HG02884 (cell line): ENCODE results near the gene GRIN3B.
"Not testable (repeated sequence)": the region's sequence is repeated elsewhere in the genome, so short reads cannot be mapped to it uniquely, and the experiment has no call there.

Experiments
- ATAC-seq: cut with Tn5 transposase; IDR thresholded peaks from one replicate; pipeline ENCODE4 v1.9.1; 2021; ENCODE audit warnings: mild to moderate bottlenecking, moderate library complexity; ENCODE audit not compliant: unreplicated experiment

Gene GRIN3B

GRCh38 chr19:1000095-1000494 is at the start of gene GRIN3B:
Gene GRIN3B (plus strand): TSS chr19:1000419. CDS start chr19:1000438, 19 bp downstream.
- no peak for ATAC-seq

GRCh38 chr19:952049-952679 is 48.1 kb upstream of the GRIN3B start:
- no peak for ATAC-seq

DNA sequence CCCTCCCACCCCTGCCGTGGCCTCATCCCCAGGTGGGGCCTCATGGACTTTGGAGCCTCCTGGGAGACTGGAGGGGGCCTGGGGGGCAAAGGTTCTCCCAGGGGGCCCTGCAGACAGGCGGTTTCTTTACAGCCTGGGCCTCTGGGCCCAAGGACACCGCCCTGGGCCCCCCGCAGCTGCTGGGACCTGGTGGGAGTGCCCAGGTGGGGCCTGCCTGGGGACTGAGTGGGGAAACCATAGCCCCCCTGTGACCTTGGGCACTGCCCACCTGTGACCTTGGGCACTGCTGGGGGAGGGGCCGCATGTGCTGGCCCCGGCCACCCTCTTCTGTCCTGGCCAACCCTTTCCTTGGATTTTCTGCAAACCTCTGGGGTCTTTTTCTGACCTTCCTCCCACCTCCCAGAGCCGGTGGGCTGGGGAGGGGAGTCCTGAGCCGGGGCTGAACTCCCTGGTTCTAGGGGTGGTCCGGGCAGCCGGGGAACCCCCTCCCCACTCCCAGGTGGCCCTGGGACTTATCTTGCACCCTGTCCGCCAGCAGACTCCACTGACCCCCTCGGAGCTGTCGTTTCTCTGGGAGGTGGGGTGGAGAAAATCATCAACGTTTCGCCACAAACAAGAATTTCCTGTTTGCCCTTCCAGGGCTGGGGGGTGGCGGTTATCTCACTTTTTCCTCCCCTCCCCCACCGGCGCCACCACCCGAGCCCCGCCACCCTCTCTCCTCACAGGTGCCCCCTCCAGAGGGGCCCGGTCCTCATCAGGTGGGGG is 47.4 kb upstream of the GRIN3B start:
- ATAC-seq = no peak

DNA sequence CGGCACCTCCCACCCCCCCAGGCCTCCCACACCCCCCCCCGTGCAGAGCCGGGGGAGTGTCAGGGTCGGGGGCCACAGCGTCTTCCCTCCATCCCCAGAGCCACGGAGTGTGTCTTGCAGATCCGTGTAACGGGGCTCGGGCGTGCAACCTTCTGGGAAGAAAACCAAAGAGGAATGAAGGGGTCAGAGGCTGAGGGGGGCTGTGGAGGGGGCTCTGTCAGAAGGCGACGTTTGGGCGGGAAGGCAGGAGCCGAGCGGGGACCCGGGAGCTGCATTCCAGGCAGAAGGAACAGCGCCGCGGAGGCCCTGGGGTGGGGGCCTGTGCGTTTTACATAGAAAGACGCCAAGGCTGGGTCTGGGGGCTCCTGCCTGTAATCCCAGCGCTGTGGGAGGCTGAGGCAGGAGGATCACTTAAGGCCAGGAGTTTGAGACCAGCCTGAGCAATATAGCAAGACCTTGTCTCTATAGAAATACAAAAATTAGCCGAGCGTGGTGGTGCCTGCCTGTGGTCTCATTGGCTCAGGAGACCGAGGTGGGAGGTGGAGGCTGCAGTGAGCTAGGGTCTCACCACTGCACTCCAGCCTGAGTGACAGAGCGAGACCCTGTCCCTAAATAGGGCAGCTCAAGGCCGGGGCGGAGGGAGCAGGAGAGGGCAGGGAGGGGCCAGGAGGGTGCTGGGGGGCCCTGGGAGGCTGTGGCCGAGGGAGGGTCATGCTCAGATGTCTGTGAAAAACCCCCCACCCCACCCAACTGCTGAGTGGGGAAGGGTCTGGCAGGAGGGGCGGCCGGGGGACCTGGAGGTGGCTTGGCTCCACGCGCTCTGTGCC is 46.6 kb upstream of the GRIN3B start:
- no peak for ATAC-seq

DNA sequence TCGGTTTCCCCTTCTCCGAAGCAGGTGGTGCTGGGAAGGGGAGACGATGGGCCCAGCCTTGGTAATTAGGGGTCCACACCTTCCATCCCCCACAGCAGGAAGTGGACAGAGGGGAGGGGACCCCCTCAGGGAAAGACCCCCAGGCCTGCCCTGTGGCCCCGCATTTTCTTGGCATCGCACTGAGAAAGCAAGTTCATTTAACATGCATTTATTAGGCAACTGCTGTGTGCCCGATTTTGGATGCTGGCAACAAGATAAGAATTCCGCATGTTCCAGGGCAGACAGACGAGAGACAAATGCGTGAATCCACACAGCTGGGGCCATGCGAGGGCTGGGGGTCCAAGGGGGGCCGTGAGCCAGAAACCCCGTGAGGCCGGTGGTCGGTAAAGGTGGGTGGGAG is 45.9 kb upstream of the GRIN3B start:
- no peak for ATAC-seq

DNA sequence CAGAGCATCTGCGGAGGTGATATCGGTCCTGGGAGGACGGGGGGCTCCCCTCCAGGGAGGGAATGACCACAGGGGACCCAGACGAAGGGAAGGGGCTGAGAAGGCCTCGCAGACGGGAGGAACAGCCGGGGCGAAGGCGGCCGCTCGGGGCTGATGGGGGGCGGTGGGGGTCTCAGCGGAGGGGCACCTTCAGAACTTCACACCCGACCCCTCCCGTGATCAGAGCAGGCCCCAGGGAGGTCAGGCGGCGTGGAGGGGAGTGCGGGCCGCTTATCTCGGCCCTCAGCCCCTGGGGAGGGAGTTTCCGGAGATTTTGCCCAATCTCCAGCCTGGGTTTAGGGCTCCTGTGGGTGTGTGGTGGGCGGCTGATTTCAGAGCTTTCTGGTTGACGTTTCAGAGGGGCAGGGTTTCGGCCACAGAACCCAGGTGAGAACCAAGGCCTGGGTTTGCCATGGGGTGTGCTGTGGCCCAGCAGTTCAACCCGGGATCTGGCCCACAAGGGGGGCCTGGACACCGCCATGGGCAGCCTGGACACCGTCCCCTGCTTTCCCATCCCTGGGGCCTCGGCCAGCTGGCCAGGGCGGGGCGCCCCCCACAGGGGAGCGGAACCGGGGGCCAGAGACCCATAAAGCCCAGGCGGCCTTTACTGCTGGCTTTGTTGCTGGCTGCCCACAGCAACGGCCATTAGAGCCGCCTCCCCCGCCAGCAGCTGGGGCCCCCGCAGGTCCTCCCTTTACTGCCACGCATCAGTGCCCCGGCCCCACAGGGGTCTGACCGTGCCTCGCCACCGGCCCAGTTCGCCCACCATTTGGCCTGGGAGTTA is 45.3 kb upstream of the GRIN3B start:
- no peak for ATAC-seq

DNA sequence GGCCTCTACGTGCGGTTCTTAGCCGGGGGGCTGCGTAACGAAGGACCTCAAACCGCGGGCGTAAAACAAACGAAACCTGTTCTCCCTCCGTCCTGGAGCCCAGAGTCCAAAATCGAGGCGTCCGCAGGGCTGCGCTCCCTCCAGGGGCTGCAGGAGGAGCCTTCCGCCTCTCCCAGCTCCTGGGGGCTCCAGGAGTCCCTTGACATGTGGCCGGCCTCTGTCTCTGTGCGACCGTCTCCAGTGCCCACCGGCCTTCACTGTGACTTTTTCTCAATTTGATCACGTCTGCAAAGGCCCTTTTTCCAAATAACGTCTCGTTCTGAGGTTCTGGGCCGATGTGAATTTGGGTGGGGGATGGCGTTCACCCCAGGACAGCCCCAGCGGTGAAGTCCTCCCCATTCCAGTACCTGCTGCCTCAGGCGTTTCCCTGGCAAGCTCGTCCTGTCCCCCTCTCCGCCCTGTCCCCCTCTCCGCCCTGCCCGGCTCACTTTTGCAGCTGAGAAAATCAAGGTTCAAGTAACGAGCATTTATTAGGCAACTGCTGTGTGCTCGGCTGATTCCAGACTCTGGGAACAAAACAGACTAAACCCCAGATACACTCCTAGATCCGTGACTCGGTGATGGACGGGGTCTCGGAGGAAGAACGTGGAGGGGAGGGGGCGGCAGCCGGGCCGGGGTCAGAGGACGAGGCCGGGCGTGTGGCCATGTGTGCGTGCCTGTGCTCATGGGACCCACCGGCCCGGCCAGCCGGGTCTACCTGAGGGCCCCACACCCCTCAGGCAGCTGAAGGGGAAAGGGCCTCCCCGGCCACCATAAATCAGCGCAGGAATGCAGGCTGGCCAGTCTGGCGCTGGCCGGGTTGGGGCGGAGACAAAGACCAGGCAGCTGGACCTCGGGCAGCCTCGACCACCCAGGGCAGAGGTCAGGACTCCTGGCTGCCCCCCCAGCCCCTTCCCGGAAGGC is 44.1 kb upstream of the GRIN3B start:
- ATAC-seq = no peak

- ATAC-seq = no peak
These were observed 43.3 kb upstream of the GRIN3B start for GRCh38 chr19:956766-957440.

- not testable (repeated sequence) for ATAC-seq
These were observed 42.6 kb upstream of the GRIN3B start for GRCh38 chr19:957578-957977.

DNA sequence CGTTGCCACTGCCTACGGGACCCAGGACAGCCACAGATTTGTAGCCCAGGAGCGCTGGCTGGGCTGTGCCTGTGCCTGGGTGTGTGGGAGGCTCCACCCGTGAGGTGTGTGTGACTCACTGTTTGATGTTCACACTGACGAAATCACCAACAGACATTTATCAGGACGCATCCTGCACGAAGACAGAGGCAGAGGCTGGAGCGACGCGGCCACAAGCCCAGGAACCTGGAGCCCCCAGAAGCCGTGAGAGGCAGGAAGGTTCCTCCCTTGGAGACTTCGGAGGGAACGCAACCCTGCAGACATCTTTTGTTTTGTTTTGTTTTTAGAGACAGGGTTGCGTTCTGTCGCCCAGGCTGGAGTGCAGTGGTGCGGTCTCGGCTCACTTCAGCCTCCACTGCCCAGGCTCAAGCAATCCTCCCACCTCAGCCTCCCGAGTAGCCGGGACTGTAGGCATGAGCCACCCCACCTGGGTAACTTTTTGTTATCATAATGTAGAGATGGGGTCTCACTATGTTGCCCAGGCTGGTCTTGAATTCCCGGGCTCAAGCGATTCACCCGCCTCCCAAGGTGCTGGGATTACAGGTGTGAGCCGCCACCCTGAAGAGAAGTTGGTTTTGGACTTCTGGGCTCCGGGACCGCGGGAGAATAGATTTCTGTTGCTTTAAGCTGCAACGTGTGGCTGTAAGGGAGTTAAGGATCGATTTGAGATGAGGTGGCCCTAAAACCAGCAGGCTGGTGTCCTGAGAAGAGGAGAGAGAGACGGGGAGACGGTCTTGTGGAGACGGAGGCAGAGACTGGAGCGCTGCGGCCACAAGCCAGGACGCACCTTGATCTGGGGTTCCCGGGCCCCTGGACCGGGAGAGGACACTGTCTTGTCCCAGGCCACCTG is 41.0 kb upstream of the GRIN3B start:
- ATAC-seq = no peak

DNA sequence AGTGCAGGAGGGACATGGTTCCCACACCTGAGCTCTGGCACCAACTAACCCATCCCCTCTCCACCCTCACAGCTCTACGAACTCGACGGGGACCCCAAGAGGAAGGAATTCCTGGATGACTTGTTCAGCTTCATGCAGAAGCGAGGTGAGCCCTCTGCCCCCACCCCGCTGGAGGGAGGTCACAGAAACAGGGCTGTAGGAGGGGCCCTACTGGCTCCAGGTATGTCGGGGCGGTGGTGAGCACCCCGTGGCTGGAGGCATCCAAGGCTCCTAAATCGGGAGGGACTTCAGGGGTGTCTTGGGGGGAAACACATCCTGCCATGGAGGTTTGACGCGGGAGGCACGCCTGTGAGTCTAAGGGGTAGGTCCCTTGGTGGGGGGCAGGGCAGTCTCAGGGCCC is 40.2 kb upstream of the GRIN3B start:
- ATAC-seq = no peak

DNA sequence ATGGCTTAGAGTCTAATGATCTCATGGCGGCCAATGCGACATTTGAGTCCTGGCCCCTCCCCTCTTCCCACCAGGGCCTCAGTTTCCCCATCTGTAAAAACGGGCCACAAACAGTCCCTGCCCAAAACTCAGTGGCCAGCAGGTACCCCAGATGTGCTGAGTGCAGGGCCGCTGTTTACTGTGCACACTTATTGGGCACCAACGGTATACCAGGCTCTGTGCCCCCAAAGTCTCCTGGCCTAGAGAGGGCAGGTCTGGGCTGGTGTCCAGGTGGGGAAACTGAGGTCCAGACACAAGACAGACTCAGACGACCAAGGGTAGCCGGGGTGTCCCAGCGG is 39.6 kb upstream of the GRIN3B start:
- no peak for ATAC-seq

DNA sequence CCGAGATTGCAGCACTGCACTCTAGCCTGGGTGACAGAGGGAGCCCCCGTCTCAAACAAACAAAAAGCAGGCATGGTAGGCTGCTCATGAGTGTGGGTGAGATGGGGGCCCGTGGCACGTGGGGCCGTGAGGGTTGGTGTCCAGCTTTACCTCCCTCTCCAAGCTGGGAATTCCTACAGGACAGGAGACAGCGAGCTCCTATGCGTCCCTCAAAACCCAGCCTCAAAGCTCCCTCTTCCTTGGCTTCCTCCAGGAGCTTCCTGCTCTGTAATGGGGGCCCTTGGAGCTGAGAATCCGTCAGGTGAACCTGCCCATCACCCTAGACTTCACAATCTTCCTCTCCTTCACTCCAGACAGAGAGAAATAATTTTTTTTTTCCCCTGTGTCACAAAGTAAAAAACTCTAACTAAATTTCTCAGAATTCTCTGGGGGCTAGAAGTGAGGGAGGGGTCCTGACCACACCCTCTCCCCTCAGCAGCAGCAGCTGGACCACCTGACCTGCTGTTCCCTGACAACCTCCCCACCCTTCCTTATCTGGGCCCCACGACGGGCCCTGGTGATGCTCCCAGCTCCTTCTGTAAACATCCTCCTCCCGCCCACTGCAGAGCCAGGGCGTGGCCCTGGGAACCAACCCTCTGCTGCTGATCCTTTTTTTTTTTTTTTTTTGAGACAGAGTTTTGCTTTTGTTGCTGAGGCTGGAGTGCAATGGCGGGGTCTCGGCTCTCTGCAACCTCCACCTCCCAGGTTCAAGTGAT is 38.2 kb upstream of the GRIN3B start:
- ATAC-seq = no peak

DNA sequence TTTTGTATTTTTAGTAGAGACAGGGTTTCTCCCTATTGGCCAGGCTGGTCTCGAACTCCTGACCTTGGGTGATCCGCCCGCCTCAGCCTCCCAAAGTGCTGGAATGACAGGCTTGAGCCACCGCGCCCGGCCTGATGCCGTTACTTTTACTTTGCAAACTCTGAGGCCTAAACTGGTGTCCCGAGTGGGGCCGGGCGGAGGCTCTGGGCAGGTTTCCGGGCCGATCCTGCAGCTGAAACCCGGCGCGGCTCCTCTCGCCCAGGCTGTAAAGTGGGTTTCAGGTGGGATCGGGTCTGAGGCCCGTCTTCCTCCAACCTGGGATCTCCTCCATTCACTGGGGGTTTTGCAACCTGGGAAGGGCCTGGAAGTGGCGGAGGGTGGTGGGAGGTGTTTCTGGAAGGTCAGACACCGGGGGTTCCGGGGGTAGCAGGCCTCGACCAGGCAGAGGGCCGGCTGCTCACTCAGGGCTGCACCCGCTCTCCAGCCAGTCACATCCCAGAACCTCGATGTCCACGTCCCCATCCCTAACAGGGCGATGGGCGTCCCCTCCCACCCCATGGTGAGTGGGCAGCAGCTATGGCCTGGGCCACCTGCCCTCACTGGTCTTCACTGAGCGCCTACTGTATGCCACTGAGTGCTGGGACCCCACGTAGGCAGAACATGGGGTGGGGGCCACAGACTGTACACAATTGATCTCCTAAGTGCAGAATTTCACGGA is 37.4 kb upstream of the GRIN3B start:
- no peak for ATAC-seq

DNA sequence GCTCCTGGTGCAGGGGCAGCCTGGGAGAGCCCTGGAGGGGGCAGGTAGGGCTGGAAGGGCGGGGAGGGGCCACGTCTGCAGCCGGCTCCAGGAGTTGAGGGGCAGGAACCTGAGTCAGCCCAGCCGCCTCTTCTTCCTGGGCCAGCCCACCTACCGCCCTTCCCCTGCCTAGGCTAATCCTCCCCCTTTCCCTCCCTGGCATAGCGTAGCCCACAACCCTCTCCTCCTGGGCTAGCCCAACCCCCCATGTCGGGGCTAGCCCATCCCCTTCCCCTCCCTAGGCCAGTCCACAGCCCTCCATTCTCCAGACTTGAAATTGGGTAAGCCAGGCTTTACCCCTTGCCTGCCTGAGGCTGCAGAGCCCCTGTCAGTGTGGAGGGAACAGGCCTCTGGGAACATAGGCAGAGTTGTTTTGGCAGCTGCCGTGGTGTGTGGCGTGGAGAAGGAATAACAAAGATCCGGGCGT is 36.7 kb upstream of the GRIN3B start:
- ATAC-seq = no peak

- no peak for ATAC-seq
These were observed 36.1 kb upstream of the GRIN3B start for GRCh38 chr19:964116-964520.
